OCI-LY1 (cell line): Measurements from ENCODE around the gene STUM.

Experiments used
- EZH2 ChIP-seq: fragments of 200-600 bp; sonication (generic), shearing (Covaris generic); IDR thresholded peaks from 2 replicates; pipeline ENCODE4 v1.8.0; 2017; ENCODE audit warnings: borderline replicate concordance, mixed run types, mild to moderate bottlenecking, antibody characterized with exemption, low read length, moderate library complexity, mixed read lengths
- TF ChIP-seq, protein P1 (sequence below): fragments of 200-600 bp; sonication (generic), shearing (Covaris generic); IDR thresholded peaks from 2 replicates; pipeline ENCODE4 v1.5.1; 2017; ENCODE audit warnings: mild to moderate bottlenecking, antibody characterized with exemption, low read length, moderate library complexity, mixed read lengths

GRCh38 chr1:226566234-226566633 lies 17.7 kb downstream of the STUM start:
- TF ChIP-seq, protein P1, sequence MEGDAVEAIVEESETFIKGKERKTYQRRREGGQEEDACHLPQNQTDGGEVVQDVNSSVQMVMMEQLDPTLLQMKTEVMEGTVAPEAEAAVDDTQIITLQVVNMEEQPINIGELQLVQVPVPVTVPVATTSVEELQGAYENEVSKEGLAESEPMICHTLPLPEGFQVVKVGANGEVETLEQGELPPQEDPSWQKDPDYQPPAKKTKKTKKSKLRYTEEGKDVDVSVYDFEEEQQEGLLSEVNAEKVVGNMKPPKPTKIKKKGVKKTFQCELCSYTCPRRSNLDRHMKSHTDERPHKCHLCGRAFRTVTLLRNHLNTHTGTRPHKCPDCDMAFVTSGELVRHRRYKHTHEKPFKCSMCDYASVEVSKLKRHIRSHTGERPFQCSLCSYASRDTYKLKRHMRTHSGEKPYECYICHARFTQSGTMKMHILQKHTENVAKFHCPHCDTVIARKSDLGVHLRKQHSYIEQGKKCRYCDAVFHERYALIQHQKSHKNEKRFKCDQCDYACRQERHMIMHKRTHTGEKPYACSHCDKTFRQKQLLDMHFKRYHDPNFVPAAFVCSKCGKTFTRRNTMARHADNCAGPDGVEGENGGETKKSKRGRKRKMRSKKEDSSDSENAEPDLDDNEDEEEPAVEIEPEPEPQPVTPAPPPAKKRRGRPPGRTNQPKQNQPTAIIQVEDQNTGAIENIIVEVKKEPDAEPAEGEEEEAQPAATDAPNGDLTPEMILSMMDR = no peak
- no peak for TF ChIP-seq EZH2
